HG03469 (cell line): ENCODE results near the gene RBMS3.

ENCODE experiments used
- ATAC-seq: cut with Tn5 transposase; IDR thresholded peaks from one replicate; pipeline ENCODE4 v1.9.1; 2021; ENCODE audit warnings: mild to moderate bottlenecking, moderate library complexity, moderate number of reproducible peaks; ENCODE audit not compliant: unreplicated experiment

The RBMS3 gene

GRCh38 chr3:29426302-29427226, 145.7 kb downstream of the RBMS3 start:
- no peak for ATAC-seq

GRCh38 chr3:29427266-29428103, 146.6 kb downstream of the RBMS3 start:
- no peak for ATAC-seq

GRCh38 chr3:29429055-29429679, 148.3 kb downstream of the RBMS3 start:
- ATAC-seq: no peak

DNA sequence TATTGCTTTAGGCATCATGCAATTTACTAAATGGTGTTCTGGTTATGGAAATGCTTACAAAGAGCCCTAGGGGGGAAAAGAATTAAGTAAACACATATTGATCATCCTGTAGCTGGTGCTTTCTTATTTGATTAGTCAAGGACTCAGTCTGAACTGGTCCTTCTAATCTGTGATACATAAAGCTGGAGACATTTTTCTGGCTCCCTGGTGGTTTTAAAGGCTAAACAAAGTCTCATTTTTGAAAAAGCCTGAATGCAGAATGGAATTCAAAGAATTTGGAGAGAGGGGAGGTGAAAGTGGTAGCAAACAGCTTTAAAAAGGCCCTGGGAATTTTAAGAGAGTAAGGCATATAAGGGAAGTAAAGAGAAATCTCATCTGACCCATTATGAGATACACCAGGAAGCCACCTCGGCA, 149.7 kb downstream of the RBMS3 start:
- ATAC-seq: no peak

GRCh38 chr3:29436612-29437323, 155.9 kb downstream of the RBMS3 start:
- no peak for ATAC-seq

- ATAC-seq: no peak
These were observed 157.7 kb downstream of the RBMS3 start for GRCh38 chr3:29438580-29438979.

GRCh38 chr3:29440413-29441305, 159.8 kb downstream of the RBMS3 start:
- ATAC-seq: no peak

DNA sequence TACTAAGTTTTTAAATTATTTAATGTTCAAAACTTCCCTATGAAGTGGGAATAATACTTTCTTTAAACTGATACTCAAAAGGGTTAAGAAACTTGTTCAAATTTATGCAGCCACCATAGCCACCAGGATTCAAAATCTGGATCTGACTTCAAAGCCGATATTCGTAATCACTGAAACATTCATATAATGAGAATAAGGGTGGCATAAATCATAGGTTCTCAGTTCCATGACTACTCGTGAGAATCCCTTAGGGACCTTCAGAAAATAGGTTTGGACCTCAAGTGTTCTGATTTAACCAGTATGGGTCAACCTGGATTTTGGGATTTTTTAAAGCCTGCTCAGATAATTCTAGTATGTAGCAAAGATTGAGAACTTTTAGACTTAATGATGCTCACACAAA, 160.6 kb downstream of the RBMS3 start:
- ATAC-seq: no peak

GRCh38 chr3:29447946-29448627, 167.2 kb downstream of the RBMS3 start:
- no peak for ATAC-seq

GRCh38 chr3:29451920-29452319, 171.0 kb downstream of the RBMS3 start:
- ATAC-seq: no peak

DNA sequence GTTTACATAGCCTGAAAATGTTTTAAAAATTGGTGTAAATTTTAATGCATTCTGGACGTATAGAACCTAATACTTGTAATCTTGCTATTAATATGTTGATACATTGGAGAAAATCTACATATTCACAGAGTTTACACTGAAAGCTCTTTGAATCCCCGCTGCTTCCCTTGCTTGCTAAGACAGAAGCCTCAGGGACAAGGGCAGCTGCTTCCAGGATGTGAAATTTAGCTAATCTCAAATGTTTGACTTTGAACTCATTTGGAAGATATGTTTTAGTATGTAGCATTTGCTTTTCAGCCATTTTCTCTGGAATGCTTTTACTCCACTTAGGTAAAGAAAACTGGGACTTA, 172.0 kb downstream of the RBMS3 start:
- no peak for ATAC-seq

DNA sequence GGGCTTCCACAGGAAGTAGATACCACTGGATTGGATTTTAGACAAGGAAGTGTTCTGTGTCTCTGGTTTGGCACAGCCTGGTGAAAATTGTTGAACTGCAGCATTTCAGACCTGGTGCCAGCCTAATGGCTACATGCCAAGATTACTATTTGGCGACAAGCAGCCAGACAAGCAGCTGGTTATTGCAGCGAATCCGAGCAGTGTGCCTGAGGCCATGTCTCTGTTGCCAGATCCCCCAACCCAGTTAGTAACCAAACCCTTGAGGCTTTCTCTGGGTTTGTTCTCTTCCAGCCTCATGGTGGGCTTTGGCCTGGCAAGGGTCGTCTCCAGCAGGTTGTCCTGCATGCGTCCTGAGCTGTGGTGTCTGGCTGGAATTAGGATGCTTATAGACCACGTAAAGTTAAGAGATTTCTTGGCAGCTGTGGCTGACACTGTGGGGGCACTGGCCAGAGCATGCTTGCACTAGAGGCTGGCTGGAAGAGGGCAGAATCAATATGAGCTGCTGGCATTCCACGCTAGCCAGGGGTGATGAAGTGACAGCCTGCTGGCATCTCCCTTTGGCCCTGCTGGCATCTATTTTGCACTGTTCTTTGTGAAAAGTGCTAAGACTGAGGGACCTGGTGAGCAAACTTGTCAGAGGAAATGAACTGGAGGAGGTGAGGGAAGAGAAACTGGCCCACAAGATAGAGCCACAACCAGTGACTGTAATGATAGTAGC, 172.6 kb downstream of the RBMS3 start:
- ATAC-seq: no peak

DNA sequence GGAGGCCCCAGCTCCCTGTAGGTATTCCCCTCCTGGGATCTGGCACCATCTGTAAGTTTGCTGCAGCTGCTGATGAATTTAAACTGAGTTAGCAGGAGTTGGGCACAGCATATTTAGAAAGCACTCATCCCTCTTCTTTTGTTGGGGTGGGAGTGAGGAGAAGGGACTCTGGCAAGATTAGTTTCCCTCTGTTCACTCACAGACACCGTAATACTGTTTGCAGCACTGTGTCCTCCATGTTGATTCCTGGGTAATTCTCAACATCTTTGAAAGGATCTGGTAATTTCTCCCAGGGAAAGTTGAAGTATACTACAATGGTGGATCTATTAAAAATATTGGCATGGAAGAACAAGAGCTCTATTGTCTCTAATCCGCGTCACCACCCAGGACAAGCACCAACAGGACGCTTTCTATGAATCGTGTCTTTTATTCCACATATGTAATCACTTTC, 173.3 kb downstream of the RBMS3 start:
- ATAC-seq: no peak

DNA sequence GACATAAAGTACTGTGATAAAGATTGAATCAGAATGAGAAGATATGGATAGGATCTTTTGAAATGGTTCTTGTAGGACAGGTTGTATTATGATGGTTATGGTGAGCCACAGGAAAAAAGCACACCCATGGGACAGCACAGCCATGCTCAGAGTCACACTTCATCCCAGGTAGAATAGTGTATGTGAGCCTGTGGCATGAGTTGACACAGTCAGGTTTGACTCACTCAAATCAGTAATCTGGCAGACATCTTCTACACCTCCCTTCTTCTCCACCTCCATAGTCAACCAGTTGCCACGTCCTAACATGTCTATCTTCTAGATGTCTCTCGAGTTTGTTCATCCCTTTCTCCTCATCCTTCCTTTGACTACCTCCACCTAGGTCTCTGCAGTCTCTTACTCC, 176.0 kb downstream of the RBMS3 start:
- no peak for ATAC-seq

DNA sequence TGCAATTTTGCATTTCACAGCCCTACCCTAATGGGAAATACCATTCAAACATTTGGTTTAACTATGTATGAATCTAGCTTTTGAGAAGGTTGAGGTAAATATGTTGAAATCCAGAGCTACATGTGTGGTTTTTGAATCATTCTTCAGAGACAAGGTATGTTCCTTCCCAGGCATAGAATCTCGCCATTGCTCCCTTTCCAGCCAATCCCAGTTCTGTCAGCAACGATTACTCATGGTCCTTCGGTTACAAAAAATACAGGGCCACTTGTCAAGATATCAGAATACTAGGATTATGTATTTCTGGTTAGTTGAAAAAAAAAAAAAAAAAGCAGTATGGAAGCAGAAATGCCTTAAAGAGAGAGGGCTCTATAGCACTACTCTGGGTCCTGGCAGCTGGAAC, 182.4 kb downstream of the RBMS3 start:
- no peak for ATAC-seq

GRCh38 chr3:29465836-29466235, 185.0 kb downstream of the RBMS3 start:
- no peak for ATAC-seq

GRCh38 chr3:29466442-29466841, 185.6 kb downstream of the RBMS3 start:
- no peak for ATAC-seq

- no peak for ATAC-seq
These were observed 187.3 kb downstream of the RBMS3 start for GRCh38 chr3:29468187-29468586.
